NCI-H187 treated with DMSO at 0.1 percent for 48 hours (cell line): Measurements from ENCODE around the gene KIF26A.
"Not testable (repeated sequence)": the region's sequence is repeated elsewhere in the genome, so short reads cannot be mapped to it uniquely, and the experiment has no call there.

ENCODE experiments used
- DNase-seq: peaks from one replicate; lab custom pipeline; 2025; lab: John Stamatoyannopoulos, UW

Gene KIF26A

GRCh38 chr14:104192146-104192882, 53.9 kb downstream of the KIF26A start:
- no peak for DNase-seq

GRCh38 chr14:104192883-104193245, 54.5 kb downstream of the KIF26A start:
- DNase-seq: no peak

GRCh38 chr14:104194016-104194415, 55.6 kb downstream of the KIF26A start:
- no peak for DNase-seq

- no peak for DNase-seq
Measured at GRCh38 chr14:104194716-104195115, 56.3 kb downstream of the KIF26A start.

- DNase-seq: no peak
Measured at GRCh38 chr14:104195361-104195760, 57.0 kb downstream of the KIF26A start.

- DNase-seq: no peak
Measured at GRCh38 chr14:104195878-104196277, 57.5 kb downstream of the KIF26A start.

GRCh38 chr14:104196461-104197140, 58.2 kb downstream of the KIF26A start:
- no peak for DNase-seq

- no peak for DNase-seq
Measured at GRCh38 chr14:104197449-104198247, 59.3 kb downstream of the KIF26A start.

- DNase-seq: no peak
Measured at GRCh38 chr14:104199266-104199895, 61.0 kb downstream of the KIF26A start.

- DNase-seq: no peak
Measured at GRCh38 chr14:104200106-104200505, 61.7 kb downstream of the KIF26A start.

GRCh38 chr14:104200591-104200990, 62.2 kb downstream of the KIF26A start:
- DNase-seq: no peak

GRCh38 chr14:104201063-104201462, 62.7 kb downstream of the KIF26A start:
- no peak for DNase-seq

- DNase-seq: no peak
Measured at GRCh38 chr14:104201496-104201895, 63.1 kb downstream of the KIF26A start.

GRCh38 chr14:104202259-104203070, 64.1 kb downstream of the KIF26A start:
- DNase-seq: no peak

- DNase-seq: no peak
Measured at GRCh38 chr14:104203071-104203425, 64.7 kb downstream of the KIF26A start.

- DNase-seq: no peak
Measured at GRCh38 chr14:104204660-104205149, 66.3 kb downstream of the KIF26A start.

GRCh38 chr14:104205781-104206180, 67.4 kb downstream of the KIF26A start:
- no peak for DNase-seq

GRCh38 chr14:104206281-104206904, 68.0 kb downstream of the KIF26A start:
- DNase-seq: no peak

GRCh38 chr14:104207142-104208014, 69.0 kb downstream of the KIF26A start:
- DNase-seq: no peak

- DNase-seq: not testable (repeated sequence)
Measured at GRCh38 chr14:104208015-104208295, 69.6 kb downstream of the KIF26A start.
